ENCODE data around the gene CAP2.

- TF ChIP-seq, protein P1, sequence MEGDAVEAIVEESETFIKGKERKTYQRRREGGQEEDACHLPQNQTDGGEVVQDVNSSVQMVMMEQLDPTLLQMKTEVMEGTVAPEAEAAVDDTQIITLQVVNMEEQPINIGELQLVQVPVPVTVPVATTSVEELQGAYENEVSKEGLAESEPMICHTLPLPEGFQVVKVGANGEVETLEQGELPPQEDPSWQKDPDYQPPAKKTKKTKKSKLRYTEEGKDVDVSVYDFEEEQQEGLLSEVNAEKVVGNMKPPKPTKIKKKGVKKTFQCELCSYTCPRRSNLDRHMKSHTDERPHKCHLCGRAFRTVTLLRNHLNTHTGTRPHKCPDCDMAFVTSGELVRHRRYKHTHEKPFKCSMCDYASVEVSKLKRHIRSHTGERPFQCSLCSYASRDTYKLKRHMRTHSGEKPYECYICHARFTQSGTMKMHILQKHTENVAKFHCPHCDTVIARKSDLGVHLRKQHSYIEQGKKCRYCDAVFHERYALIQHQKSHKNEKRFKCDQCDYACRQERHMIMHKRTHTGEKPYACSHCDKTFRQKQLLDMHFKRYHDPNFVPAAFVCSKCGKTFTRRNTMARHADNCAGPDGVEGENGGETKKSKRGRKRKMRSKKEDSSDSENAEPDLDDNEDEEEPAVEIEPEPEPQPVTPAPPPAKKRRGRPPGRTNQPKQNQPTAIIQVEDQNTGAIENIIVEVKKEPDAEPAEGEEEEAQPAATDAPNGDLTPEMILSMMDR (conservative IDR thresholded peaks at IDR 0.05) = no peak
- TF ChIP-seq ZFX (IDR thresholded peaks at IDR 0.05) = no peak
Measured at GRCh38 chr6:17476511-17476910, 83.1 kb downstream of the CAP2 start.
